HuH-7 (cell line): ENCODE data around the gene AP1S1.
A peak's percentile ranks its signal among the peaks of the same experiment; 100 is the strongest.
"Not testable (repeated sequence)": the region's sequence is repeated elsewhere in the genome, so short reads cannot be mapped to it uniquely, and the experiment has no call there.

Experiments
- DNase-seq: peaks from one replicate; pipeline ENCODE4 v3.0.0; 2011; ENCODE audit warnings: low spot score

AP1S1 gene

GRCh38 chr7:101125989-101126650 lies 28.2 kb upstream of the AP1S1 start:
- no peak for DNase-seq

GRCh38 chr7:101126651-101127459 lies 27.4 kb upstream of the AP1S1 start, which contains the start of gene SERPINE1:
SERPINE1 (plus strand) TSS chr7:101127104; CDS start chr7:101128394, 1,290 bp downstream.
- DNase-seq = peak; percentile 36

DNA sequence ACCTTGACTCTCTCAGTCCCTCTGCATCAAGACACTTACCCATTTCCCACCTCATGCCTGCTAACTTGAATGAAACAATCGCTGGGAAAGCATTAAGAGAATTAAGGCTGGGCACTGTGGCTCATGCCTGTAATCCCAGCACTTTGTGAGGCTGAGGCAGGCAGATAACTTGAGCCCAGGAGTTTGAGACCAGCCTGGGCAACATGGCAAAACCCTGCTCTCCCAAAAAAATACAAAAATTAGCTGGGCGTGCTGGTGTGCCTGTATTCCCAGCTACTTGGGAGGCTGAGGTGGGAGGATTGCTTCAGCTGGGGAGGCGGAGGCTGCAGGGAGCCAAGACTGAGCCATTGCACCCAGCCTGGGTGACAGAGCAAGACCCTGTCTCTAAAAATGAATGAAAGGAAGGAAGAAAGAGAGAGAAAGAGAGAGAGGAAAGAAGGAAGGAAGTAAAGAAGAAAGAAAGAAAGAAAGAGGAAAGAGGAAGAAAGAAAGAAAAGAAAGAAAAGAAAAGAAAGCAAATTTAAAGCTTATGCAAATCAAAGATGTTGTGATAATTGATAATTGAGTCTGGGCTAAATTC lies 26.7 kb upstream of the AP1S1 start:
- no peak for DNase-seq

- no peak for DNase-seq
These were observed 26.0 kb upstream of the AP1S1 start for GRCh38 chr7:101128040-101128834.

DNA sequence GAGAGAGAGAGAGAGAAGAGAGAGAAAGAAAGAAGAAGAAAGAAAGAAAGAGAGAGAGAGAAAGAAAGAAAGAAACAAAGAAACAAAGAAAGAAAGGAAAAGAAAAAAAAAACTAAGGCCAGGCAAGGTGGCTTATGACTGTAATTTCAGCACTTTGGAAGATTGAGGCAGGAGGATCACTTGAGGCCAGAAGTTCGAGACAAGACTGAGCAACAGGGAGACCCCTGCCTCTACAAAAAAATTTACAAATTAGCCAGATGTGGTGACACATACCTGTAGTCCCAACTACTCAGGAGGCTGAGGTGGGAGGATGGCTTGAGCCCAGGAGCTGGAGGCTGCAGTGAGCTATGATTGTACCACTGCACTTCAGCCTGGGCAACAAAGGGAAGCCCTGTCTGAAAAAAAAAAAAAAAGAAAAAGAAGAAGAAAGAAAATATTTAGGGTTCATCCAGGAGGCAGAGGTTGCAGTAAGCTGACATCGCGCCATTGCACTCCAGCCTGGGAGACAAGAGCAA lies 24.6 kb upstream of the AP1S1 start:
- no peak for DNase-seq

DNA sequence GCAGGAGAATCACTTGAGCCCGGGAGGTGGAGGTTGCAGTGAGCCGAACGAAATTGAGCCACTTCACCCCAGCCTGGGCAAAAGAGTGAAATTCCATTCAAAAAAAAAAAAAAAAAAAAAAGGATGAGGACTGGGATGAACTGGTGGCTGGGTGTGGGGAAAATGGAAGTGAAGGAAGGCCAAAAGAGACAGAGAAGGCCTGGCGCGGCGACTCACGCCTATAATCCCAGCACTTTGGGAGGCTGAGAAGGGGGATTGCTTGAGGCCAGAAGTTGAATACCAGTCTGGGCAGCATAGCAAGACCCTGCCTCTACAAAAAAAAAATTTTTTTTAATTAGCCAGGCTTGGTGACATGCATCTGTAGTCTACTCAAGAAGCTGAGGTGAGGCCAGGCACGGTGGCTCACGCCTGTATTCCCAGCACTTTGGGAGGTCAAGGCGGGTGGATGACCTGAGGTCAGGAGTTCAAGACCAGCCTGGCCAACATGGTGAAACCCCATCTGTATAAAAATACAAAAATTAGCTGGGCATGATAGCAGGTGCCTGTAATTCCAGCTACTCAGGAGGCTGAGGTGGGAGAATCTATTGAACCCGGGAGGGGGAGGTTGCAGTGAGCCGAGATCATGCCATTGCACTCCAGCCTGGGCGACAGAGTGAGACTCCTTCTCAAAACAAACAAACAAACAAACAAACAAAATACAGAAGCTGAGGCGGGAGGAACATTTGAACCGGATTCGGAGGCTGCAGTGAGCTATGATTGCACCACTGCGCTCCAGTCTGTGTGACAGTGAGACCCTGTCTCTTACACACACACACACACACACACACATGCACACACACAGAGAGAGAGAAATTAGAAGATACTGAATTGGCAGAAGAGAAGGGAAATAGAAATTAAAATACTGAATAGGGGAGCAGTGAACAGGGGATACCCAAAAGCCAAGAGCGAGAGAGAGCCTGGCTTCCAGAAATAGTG lies 21.4 kb upstream of the AP1S1 start:
- not testable (repeated sequence) for DNase-seq

GRCh38 chr7:101133621-101134398 lies 20.5 kb upstream of the AP1S1 start:
- DNase-seq = no peak

DNA sequence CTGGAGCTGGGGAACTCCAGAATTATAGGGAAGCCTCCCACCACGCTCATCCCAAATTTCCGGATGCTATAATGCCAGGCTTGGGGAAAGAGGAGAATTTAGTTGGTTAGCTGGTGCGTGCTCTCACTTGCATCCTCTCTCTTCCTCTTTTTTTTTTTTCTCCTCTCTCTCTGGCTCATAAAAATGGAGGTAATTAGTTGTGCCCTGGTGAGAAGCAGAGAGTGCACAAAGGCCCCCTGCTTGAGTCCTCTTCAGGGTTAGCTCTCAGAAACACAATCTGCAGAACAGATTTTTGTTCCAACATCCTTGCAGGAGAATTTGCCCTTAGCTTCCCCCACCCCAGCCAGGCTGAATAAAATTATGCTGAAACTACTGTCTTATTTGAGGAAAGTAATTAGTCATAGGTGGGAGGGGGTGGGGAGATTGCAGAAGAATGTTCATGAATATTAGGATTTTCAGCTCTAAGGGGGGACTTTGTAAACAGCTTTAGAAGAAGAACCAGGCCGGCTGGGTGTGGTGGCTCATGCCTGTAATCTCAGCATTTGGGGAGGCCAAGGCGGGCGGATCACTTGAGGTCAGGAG lies 19.8 kb upstream of the AP1S1 start:
- DNase-seq = no peak

GRCh38 chr7:101137651-101138212 lies 16.5 kb upstream of the AP1S1 start:
- DNase-seq = no peak

DNA sequence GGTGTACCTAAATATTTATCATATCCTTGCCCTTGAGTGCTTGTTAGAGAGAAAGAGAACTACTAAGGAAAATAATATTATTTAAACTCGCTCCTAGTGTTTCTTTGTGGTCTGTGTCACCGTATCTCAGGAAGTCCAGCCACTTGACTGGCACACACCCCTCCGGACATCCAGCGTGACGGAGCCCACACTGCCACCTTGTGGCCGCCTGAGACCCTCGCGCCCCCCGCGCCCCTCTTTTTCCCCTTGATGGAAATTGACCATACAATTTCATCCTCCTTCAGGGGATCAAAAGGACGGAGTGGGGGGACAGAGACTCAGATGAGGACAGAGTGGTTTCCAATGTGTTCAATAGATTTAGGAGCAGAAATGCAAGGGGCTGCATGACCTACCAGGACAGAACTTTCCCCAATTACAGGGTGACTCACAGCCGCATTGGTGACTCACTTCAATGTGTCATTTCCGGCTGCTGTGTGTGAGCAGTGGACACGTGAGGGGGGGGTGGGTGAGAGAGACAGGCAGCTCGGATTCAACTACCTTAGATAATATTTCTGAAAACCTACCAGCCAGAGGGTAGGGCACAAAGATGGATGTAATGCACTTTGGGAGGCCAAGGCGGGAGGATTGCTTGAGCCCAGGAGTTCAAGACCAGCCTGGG lies 15.9 kb upstream of the AP1S1 start:
- peak; percentile 79 for DNase-seq

DNA sequence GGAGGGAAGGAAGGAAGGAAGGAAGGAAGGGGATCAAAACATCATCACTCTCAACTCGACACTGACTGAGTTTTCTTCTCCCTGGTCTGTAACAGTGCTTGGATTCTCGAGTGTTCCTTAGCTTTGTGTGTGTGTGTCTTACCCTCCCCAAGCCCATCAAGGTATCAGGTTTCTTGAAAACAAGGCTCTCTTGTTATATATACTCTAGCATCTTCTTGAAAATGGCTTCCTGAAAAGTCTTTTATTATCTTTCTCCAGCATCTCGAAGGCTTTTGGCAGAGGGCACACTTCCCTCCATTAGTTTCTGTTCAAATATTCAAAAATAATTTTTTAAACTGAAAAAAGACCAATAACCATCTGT lies 14.0 kb upstream of the AP1S1 start:
- DNase-seq = no peak

DNA sequence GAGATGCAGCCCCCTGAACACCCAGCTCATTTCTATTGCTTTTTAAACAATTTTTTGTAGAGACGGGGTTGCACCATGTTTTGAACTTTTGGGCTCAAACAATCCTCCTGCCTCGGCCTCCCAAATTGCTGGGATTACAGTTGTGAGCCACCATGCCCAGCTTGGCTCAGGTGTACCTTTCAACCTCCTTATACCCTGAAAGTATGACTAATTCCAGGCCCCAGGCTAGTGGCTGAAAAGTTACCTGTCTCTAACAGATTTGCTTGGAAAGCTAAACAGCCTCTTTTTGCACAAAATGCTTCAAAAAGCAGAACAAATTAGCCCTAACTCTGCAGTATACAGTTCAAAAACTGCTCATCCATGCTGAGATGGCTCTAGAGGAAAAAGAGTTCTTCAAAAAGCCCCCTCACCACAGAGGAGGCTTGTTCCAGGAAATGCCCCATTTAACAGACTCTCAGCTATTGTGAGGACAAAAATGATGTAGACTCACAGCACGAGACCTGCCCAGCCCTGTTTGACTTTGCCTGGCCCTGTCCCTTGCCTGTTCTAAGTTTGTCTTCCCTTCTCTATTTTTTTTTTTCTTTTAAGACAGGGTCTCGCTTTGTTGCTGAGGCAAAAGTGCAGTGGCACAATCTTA lies 13.4 kb upstream of the AP1S1 start:
- no peak for DNase-seq

DNA sequence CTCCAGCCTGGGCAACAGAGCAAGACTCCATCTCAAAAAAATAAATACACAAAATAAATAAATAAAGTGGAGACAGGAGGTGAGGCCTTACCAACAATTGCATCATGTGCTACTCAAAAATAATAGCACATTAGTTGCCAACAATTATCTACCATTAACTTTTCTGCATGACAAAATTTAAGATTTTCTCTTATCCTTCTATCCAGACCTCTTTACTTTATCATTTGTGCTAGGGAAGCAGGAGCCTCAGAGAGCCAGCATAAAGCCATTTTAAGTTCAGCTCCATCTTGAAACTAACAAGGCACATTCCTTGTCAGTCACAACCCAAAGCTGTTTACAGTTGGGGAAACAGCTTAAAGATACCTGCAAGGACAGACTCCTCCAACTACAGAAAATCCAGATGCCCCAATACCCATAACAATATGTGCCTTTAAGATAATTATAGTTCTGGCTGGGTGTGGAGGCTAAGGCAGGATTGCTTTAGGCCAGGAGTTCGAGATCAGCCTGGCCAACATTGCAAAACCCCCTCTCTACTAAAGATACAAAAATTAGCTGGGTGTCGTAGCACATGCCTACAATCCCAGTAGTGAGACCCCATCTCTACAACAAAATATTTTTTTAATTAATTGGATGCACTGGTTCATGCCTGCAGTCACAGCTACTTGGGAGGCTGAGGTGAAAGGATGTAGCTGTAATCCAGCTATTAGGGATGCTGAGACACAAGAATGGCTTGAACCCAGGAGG lies 2.2 kb upstream of the AP1S1 start:
- DNase-seq = no peak

DNA sequence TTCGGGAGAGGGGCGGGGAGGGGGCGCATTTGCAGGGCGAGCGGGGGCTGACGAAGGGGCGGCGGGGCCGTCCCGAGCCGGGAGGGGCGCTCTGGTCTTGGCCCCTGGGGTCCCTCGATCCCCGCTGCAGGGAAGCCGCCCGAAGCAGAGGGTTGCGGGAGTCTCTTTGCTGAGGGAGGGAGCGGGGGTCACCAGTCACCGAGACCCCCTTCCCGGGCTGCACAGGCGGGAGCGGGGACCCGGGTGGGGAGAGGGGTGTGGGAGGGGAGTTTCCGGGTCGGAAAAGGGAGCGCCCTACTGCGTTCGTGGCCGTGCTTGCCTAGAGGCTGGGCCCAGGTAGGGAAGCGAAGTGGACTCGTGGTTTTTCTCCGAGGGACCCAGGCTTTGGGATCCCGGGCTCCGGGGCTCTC lies 422 bp downstream of the AP1S1 start:
- DNase-seq = no peak

DNA sequence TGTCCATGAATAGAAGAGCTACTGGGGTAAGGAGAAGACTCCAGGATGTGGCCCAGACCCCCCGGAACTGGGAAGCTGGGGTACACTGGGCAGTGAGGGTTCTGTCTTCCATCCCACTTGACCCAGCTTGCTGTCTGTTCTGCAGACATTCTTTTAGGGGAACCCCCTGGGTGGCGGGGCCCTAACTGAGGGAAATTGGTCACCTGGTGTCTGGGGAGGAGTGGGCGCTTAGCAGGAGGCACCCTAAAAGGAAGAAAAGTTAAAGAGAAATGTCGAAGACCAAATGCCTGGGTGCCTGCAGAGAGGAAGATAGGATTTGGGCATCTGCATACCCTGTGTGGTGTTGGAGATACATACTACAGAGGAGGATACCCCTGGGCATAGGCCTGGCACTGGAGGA lies 1.0 kb downstream of the AP1S1 start:
- DNase-seq = no peak

DNA sequence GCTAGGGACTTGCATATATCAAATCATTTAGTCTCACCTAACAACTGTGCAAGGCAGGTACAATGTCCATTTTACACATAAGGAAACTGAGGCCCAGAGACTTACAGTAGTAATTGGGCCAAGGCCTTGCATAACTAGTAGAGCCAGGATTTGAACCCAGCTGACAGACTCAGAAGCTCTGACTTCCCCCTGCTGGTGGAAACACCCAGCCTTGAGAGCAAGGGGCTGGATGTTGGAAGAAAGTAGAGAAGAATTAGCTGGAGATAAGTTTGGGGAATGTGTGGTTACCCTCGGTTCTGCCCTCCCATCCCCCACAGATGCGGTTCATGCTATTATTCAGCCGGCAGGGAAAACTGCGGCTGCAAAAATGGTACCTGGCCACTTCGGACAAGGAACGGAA lies 2.0 kb downstream of the AP1S1 start:
- DNase-seq = no peak

GRCh38 chr7:101156866-101157589 lies 2.8 kb downstream of the AP1S1 start:
- no peak for DNase-seq
